HCT116 (cell line): ENCODE results near the gene MAEA. TPM values are rescaled to one million over a fixed set of nuclear protein-coding genes. Genes with fewer than 3 reads are reported as not detected.
"Not testable (repeated sequence)": the region's sequence is repeated elsewhere in the genome, so short reads cannot be mapped to it uniquely, and the experiment has no call there.

Source experiments
- ATAC-seq: fragments of 200-7000 bp; cut with Tn5 transposase; 2 replicates; pipeline ENCODE4 v1.9.1; 2020; ENCODE audit warnings: mild to moderate bottlenecking, moderate library complexity
- BruUV-seq: library from RNA; stranded (reverse); fragments of 400-500 nt; replicated peaks from 2 replicates; lab custom pipeline; 2021; lab: Mats Ljungman, UMichigan
- CTCF ChIA-PET: fragments of 300-600 bp; sonication (Branson Sonifier 250); formaldehyde crosslinking; loops from one replicate; lab custom pipeline; 2021; ENCODE audit warnings: antibody characterized with exemption; lab: Charles Lee
- POLR2A ChIA-PET: fragments of 300-600, 350-600 bp; sonication (Branson Sonifier 250); formaldehyde crosslinking; loops from one replicate; lab custom pipeline; 2021; ENCODE audit warnings: antibody characterized with exemption; lab: Charles Lee
- RAD21 ChIA-PET, 2 experiments: fragments of 300-600 bp; sonication (Branson Sonifier 250); formaldehyde crosslinking; loops; one replicate each; lab custom pipeline; 2023; ENCODE audit warnings: low total read pairs in 2 of 2; ENCODE audit not compliant: uncharacterized antibody in 2 of 2, unreplicated experiment in 2 of 2, low non-redundant PET in 1 of 2; lab: Charles Lee
- DNase-seq: peaks from one replicate; pipeline ENCODE4 v3.0.0-alpha.2; 2010; ENCODE audit warnings: low read depth, low spot score
- H2AFZ ChIP-seq: fragments of 200-600 bp; shearing (Covaris generic), sonication (generic); 2 replicates; pipeline ENCODE4 v1.6.1; 2017; ENCODE audit warnings: low read depth, mixed run types, mixed read lengths, antibody characterized with exemption, low read length; ENCODE audit not compliant: poor library complexity, severe bottlenecking
- H3K27ac ChIP-seq: 2 replicates; pipeline ENCODE4 v1.5.1; 2012; ENCODE audit warnings: low read depth, low read length
- H3K27me3 ChIP-seq: fragments of 200-600 bp; sonication (generic); 2 replicates; pipeline ENCODE4 v1.6.1; 2016; ENCODE audit warnings: mixed run types, low read length, mixed read lengths; ENCODE audit not compliant: insufficient read depth
- H3K36me3 ChIP-seq, 2 experiments: fragments of 200-500 bp in 1 of 2; fragments of 200-600 bp in 1 of 2; sonication (Bioruptor generic) in 1 of 2; sonication (generic) in 1 of 2; 2 replicates each; pipeline versions ENCODE4 v1.5.1 to v1.6.1; 2014 to 2016; ENCODE audit warnings: low read length in 2 of 2, inconsistent platforms in 1 of 2, mixed read lengths in 1 of 2, mixed run types in 1 of 2; ENCODE audit not compliant: insufficient read depth in 2 of 2, control insufficient read depth in 1 of 2
- H3K4me1 ChIP-seq, 2 experiments: fragments of 200-600 bp in 1 of 2; sonication (generic) in 1 of 2; 2 replicates each; pipeline versions ENCODE4 v1.5.1 to v1.6.1; 2012 to 2017; ENCODE audit warnings: low read length in 2 of 2, inconsistent platforms in 1 of 2, mild to moderate bottlenecking in 1 of 2, mixed read lengths in 1 of 2, mixed run types in 1 of 2, moderate library complexity in 1 of 2; ENCODE audit not compliant: insufficient read depth in 2 of 2, control insufficient read depth in 1 of 2
- H3K4me2 ChIP-seq: fragments of 200-600 bp; sonication (generic); 2 replicates; pipeline ENCODE4 v1.6.1; 2017; ENCODE audit warnings: mixed run types, low read length, mixed read lengths
- H3K4me3 ChIP-seq, 2 experiments: fragments of 200-600 bp in 1 of 2; sonication (generic) in 1 of 2; replicated peaks in 1 of 2; 2 replicates each; pipeline ENCODE4 v1.5.1; 2011 to 2016; ENCODE audit warnings: low read length in 2 of 2, control low read depth in 1 of 2, low read depth in 1 of 2, mild to moderate bottlenecking in 1 of 2, mixed read lengths in 1 of 2, mixed run types in 1 of 2
- H3K79me2 ChIP-seq: fragments of 200-600 bp; sonication (generic); 2 replicates; pipeline ENCODE4 v1.6.1; 2017; ENCODE audit warnings: mild to moderate bottlenecking, mixed run types, low read length, moderate library complexity, mixed read lengths; ENCODE audit not compliant: insufficient read depth
- H3K9ac ChIP-seq: fragments of 200-600 bp; sonication (generic); 2 replicates; pipeline ENCODE4 v1.6.1; 2016; ENCODE audit warnings: low read length, mixed read lengths
- H3K9me2 ChIP-seq: fragments of 200-600 bp; sonication (generic), shearing (Covaris generic); 2 replicates; pipeline ENCODE4 v1.6.1; 2017; ENCODE audit warnings: mixed run types, mild to moderate bottlenecking, moderate library complexity; ENCODE audit not compliant: insufficient read depth
- H3K9me3 ChIP-seq, 2 experiments: fragments of 200-500 bp in 1 of 2; fragments of 200-600 bp in 1 of 2; sonication (Bioruptor generic) in 1 of 2; sonication (generic) in 1 of 2; 2 replicates each; pipeline ENCODE4 v1.6.1; 2014 to 2017; ENCODE audit warnings: low read length in 2 of 2, mixed read lengths in 2 of 2, inconsistent platforms in 1 of 2, low read depth in 1 of 2, mild to moderate bottlenecking in 1 of 2, mixed run types in 1 of 2, moderate library complexity in 1 of 2; ENCODE audit not compliant: control insufficient read depth in 1 of 2, insufficient read depth in 1 of 2
- H4K20me1 ChIP-seq: fragments of 200-600 bp; sonication (generic), shearing (Covaris generic); 2 replicates; pipeline ENCODE4 v1.6.1; 2017; ENCODE audit warnings: mixed run types, mild to moderate bottlenecking, moderate library complexity; ENCODE audit not compliant: insufficient read depth
- CEBPB ChIP-seq: IDR thresholded peaks from 2 replicates; pipeline ENCODE4 v1.6.1; 2012; ENCODE audit warnings: low read depth
- EGR1 ChIP-seq: IDR thresholded peaks from 2 replicates; pipeline ENCODE4 v1.6.1; 2012; ENCODE audit warnings: low read depth
- EZH2 ChIP-seq: fragments of 200-600 bp; sonication (generic); IDR thresholded peaks from 2 replicates; pipeline ENCODE4 v1.6.1; 2017; ENCODE audit warnings: antibody characterized with exemption, mixed run types
- EZH2phosphoT487 ChIP-seq: fragments of 200-600 bp; IDR thresholded peaks from 2 replicates; pipeline ENCODE4 v1.6.1; 2018; ENCODE audit warnings: antibody characterized with exemption, borderline replicate concordance
- FOSL1 ChIP-seq: IDR thresholded peaks from 2 replicates; pipeline ENCODE4 v1.6.1; 2012; ENCODE audit warnings: low read depth
- SIN3A ChIP-seq: IDR thresholded peaks from 2 replicates; pipeline ENCODE4 v1.6.1; 2012; ENCODE audit warnings: low read depth
- intact Hi-C: fragments of 100-400 bp; cut with micrococcal nuclease; formaldehyde crosslinking; loops from 2 replicates; pipeline ENCODE4 v1.10.0; 2022
- total RNA-seq: library from RNA; stranded (reverse); gene quantifications from one replicate; pipeline ENCODE4 v1.2.1, GENCODE V29; 2021; ENCODE audit not compliant: unreplicated experiment
- TF ChIP-seq, protein P1 (sequence below): IDR thresholded peaks from 2 replicates; pipeline ENCODE4 v1.6.1; 2011; ENCODE audit warnings: mild to moderate bottlenecking, low read length, moderate library complexity; ENCODE audit not compliant: insufficient replicate concordance; ENCODE audit errors: extremely low read depth
- TF ChIP-seq, protein P2 (sequence below), 3 experiments: fragments of 200-600 bp in 1 of 3; sonication (generic) in 1 of 3; IDR thresholded peaks in 2 of 3; conservative IDR thresholded peaks in 1 of 3; 2 replicates each; pipeline ENCODE4 v1.5.1; 2012 to 2017; ENCODE audit warnings: low read depth in 2 of 3, low read length in 2 of 3, antibody characterized with exemption in 1 of 3, borderline replicate concordance in 1 of 3, control low read depth in 1 of 3, mild to moderate bottlenecking in 1 of 3, mixed read lengths in 1 of 3, mixed run types in 1 of 3, moderate library complexity in 1 of 3; ENCODE audit not compliant: insufficient read depth in 1 of 3

The MAEA gene
- total RNA-seq, 1 experiment from 2014 or later = 88.3 TPM

DNA sequence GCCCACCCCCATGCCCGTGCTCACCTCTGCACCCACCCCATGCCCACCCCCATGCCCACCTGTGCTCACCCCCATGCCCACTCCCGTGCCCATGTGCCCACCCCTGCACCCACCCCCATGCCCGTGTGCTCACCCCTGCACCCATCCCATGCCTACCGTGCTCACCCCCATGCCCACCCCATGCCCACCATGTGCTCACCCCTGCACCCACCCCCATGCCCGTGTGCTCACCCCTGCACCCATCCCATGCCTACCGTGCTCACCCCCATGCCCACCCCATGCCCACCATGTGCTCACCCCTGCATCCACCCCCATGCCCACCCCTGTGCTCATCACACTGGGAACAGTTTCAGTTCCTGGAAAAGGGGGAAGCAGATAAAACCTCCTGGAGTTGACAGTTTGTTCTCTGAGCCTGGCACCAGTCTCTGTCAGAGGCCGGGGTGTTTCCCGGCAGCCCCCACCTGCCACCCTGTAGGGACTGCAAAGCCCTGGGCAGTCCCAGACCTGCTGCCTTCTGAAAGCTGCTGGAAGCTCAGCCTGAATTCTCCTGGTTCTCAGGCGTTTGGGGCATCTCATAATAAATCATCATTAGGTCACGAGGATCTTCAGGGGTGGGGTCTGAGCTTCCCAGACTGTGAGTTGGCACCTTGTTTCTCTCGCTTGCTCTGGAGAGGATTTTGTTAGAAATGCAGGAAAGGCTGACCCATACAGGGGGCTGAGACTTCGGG is 44.3 kb downstream of the MAEA start:
- BruUV-seq, intact Hi-C loops, H3K27me3 ChIP-seq, H3K4me3 ChIP-seq, H3K9me3 ChIP-seq, RAD21 ChIA-PET, POLR2A ChIA-PET, H2AFZ ChIP-seq, DNase-seq, CTCF ChIA-PET, ATAC-seq, H3K27ac ChIP-seq, H3K9me2 ChIP-seq, H4K20me1 ChIP-seq, H3K9ac ChIP-seq, H3K4me2 ChIP-seq: not testable (repeated sequence)
- Histone ChIP-seq H3K79me2 (peaks cover 27% of the 10 kb centered on the region), H3K36me3 (peaks cover 12 to 29% of the 10 kb centered on the region in 2 experiments), H3K4me1 (peaks cover 9 to 30% of the 10 kb centered on the region in 2 experiments; a peak in 3 of 4 replicates)

DNA sequence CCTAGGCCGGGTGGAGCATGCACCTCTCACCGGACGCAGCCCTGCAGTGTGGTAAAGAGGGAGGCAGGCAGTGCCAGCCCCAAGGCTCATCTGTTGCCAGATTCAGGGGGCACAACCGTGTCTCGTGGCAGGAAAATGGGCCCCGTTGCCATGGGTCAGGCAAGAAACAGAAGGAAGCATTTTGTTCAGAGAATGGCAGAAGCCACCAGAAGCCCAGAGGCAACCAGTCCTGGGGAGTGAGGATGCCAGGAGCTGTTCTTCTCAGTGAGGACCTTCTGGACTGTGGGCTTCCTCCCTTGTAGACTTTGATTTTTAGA is 44.8 kb downstream of the MAEA start:
- ATAC-seq = no peak
- H3K4me1 ChIP-seq = peaks cover 9 to 30% of the 10 kb centered on the region in 2 experiments; a peak in 3 of 4 replicates
- H3K9me3 ChIP-seq = no peaks in the 10 kb centered on the region
- no peak overlapping the region for H3K27ac ChIP-seq
- POLR2A ChIA-PET = no interaction called here
- no TSS peak for BruUV-seq
- no peaks in the 10 kb centered on the region for H3K9me2 ChIP-seq
- no peaks in the 10 kb centered on the region for H4K20me1 ChIP-seq
- H3K9ac ChIP-seq = no peak overlapping the region
- no peak overlapping the region for H3K4me2 ChIP-seq
- H2AFZ ChIP-seq = no peak overlapping the region
- no peak for TF ChIP-seq EGR1
- no peak for TF ChIP-seq FOSL1
- TF ChIP-seq SIN3A = no peak
- no peak for TF ChIP-seq EZH2phosphoT487
- TF ChIP-seq EZH2 = no peak
- TF ChIP-seq CEBPB = no peak
- TF ChIP-seq, protein P1, sequence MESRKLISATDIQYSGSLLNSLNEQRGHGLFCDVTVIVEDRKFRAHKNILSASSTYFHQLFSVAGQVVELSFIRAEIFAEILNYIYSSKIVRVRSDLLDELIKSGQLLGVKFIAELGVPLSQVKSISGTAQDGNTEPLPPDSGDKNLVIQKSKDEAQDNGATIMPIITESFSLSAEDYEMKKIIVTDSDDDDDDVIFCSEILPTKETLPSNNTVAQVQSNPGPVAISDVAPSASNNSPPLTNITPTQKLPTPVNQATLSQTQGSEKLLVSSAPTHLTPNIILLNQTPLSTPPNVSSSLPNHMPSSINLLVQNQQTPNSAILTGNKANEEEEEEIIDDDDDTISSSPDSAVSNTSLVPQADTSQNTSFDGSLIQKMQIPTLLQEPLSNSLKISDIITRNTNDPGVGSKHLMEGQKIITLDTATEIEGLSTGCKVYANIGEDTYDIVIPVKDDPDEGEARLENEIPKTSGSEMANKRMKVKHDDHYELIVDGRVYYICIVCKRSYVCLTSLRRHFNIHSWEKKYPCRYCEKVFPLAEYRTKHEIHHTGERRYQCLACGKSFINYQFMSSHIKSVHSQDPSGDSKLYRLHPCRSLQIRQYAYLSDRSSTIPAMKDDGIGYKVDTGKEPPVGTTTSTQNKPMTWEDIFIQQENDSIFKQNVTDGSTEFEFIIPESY = no peak
- TF ChIP-seq, protein P2, sequence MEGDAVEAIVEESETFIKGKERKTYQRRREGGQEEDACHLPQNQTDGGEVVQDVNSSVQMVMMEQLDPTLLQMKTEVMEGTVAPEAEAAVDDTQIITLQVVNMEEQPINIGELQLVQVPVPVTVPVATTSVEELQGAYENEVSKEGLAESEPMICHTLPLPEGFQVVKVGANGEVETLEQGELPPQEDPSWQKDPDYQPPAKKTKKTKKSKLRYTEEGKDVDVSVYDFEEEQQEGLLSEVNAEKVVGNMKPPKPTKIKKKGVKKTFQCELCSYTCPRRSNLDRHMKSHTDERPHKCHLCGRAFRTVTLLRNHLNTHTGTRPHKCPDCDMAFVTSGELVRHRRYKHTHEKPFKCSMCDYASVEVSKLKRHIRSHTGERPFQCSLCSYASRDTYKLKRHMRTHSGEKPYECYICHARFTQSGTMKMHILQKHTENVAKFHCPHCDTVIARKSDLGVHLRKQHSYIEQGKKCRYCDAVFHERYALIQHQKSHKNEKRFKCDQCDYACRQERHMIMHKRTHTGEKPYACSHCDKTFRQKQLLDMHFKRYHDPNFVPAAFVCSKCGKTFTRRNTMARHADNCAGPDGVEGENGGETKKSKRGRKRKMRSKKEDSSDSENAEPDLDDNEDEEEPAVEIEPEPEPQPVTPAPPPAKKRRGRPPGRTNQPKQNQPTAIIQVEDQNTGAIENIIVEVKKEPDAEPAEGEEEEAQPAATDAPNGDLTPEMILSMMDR (IDR thresholded peaks at IDR 0.05 in 2 of 3, conservative IDR thresholded peaks at IDR 0.05 in 1 of 3; ENCODE audit: borderline replicate concordance in 1 of 3, insufficient read depth in 1 of 3, low read depth in 2 of 3, low read length in 2 of 3) = no peak
- TF ChIP-seq, all 23 proteins: peak for 0
- H3K79me2 ChIP-seq = peaks cover 24% of the 10 kb centered on the region
- peaks cover 16 to 35% of the 10 kb centered on the region in 2 experiments for H3K36me3 ChIP-seq
- CTCF ChIA-PET = no interaction called here
- intact Hi-C loops = no loop called here
- no peaks in the 10 kb centered on the region for H3K27me3 ChIP-seq
- H3K4me3 ChIP-seq = no peak overlapping the region
- RAD21 ChIA-PET = no interaction called here
- no peak for DNase-seq
